ENCODE results near the gene COPS6.

GRCh38 chr7:100085515-100085914 is 3.3 kb upstream of the COPS6 start:
- TF ChIP-seq, protein P1, sequence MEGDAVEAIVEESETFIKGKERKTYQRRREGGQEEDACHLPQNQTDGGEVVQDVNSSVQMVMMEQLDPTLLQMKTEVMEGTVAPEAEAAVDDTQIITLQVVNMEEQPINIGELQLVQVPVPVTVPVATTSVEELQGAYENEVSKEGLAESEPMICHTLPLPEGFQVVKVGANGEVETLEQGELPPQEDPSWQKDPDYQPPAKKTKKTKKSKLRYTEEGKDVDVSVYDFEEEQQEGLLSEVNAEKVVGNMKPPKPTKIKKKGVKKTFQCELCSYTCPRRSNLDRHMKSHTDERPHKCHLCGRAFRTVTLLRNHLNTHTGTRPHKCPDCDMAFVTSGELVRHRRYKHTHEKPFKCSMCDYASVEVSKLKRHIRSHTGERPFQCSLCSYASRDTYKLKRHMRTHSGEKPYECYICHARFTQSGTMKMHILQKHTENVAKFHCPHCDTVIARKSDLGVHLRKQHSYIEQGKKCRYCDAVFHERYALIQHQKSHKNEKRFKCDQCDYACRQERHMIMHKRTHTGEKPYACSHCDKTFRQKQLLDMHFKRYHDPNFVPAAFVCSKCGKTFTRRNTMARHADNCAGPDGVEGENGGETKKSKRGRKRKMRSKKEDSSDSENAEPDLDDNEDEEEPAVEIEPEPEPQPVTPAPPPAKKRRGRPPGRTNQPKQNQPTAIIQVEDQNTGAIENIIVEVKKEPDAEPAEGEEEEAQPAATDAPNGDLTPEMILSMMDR (IDR thresholded peaks at IDR 0.05; ENCODE audit: low read depth, low read length, missing input control), result no peak
- TF ChIP-seq REST (IDR thresholded peaks at IDR 0.05) (no peak), RAD21 (IDR thresholded peaks at IDR 0.05) (no peak), TAF1 (conservative IDR thresholded peaks at IDR 0.05) (no peak), SP1 (IDR thresholded peaks at IDR 0.05) (no peak), FOXA1 (IDR thresholded peaks at IDR 0.05) (no peak), HNF4G (IDR thresholded peaks at IDR 0.05) (no peak)
- TF ChIP-seq, protein P2, sequence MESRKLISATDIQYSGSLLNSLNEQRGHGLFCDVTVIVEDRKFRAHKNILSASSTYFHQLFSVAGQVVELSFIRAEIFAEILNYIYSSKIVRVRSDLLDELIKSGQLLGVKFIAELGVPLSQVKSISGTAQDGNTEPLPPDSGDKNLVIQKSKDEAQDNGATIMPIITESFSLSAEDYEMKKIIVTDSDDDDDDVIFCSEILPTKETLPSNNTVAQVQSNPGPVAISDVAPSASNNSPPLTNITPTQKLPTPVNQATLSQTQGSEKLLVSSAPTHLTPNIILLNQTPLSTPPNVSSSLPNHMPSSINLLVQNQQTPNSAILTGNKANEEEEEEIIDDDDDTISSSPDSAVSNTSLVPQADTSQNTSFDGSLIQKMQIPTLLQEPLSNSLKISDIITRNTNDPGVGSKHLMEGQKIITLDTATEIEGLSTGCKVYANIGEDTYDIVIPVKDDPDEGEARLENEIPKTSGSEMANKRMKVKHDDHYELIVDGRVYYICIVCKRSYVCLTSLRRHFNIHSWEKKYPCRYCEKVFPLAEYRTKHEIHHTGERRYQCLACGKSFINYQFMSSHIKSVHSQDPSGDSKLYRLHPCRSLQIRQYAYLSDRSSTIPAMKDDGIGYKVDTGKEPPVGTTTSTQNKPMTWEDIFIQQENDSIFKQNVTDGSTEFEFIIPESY (IDR thresholded peaks at IDR 0.05), result no peak
- TF ChIP-seq, protein P3, sequence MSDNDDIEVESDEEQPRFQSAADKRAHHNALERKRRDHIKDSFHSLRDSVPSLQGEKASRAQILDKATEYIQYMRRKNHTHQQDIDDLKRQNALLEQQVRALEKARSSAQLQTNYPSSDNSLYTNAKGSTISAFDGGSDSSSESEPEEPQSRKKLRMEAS (IDR thresholded peaks at IDR 0.05), result no peak
